ENCODE data around the gene SLC35A1.

Gene SLC35A1

DNA sequence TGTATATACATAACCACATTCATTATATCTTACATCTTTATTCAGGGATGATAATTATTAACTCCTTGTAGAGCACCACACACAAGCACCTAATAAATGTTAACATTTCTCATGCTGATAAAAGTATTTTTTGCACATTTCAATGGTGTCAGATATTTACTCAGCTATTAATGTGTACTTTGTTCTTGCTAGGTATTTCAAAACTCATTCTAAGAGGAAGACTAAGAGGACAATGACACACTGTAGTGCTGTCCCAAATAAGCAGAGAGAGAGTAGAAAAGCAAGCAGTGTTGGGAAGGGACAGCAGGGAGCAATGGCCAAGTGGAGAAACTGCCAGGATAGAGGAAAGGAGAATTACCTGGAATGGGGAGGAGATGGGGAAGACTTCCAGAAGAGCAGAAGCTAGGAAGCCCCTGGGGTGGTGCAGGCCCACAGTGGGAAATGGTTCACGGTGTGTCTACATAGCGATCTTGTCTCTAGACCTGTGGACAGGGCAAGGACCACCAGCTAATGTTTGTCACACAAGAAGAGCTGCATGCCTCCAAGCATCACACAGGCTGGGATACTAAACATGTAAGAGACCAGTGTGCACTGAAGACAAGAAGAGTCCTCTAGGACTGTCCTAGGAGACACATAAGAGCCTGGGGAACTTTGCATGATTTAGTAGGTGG lies 61.7 kb downstream of the SLC35A1 start:
- DNase-seq = no peak

DNA sequence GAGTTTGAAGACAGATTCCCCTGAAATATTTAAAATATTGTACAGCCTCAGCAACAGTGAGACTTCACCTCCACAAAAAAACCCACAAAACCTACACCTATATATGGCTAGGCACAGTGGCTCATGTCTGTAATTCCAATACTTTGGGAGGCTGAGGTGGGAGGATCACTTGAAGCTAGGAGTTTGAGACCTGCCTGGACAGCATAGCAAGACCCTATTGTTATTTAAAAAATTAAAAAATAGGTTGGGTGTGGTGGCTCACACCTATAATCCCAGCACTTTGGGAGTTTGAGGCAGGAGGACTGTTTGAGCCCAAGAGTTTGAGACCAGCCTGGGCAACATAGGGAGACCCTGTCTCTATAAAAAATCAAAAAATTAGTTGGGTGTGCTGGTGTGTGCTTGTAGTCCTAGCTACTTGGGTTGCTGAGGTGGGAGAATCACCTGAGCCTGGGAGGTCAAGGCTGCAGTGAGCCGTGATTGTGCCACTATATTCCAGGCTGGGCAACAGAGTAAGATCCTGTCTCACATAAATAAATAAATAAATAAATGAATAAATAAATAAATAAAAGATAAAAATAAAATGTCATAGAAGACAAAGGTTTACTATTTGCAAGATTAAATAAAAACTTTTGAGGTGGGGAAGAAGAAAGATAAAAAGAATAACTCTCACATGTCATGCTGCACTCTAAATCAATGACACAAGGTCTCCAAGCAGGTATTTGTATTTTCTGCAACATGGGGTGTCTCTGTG lies 65.9 kb downstream of the SLC35A1 start:
- DNase-seq = no peak

DNA sequence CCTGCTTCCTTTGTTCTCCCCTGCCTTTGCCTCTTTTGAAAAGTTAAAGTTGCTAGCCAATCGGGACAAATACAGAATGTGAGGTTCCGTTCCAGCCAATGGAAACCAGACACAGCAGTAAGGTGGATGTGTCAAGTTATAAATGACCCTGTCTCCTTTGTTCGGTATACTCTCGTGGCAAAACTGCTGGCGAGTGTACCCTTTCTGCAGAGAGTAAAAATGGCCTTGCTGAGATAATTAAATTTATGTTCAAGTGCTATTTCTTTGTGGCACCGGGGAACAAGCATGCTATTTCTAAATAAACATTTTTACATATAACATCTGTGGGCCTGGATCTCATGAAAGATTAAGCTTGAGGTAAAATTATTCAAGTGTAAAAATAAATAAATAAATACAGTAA lies 66.8 kb downstream of the SLC35A1 start:
- no peak for DNase-seq

DNA sequence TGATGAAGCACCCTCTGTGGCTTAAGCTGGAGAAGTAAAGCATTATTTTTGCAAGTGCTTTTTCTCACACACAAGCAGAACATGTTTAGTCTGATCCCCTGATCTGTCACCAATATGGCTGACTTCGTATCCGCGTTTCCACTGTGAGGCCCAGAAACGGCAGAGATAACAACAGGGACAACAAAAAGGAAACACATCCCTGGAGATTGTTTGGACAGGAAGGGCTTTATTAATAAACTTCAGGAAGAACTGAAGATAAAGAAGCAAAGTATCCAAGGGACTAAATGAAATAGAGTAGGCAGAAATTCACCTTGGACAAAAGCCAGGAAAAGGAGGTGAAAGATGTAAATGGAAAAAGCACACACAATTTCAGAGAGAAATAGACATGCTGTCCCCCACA lies 67.8 kb downstream of the SLC35A1 start:
- DNase-seq = no peak

DNA sequence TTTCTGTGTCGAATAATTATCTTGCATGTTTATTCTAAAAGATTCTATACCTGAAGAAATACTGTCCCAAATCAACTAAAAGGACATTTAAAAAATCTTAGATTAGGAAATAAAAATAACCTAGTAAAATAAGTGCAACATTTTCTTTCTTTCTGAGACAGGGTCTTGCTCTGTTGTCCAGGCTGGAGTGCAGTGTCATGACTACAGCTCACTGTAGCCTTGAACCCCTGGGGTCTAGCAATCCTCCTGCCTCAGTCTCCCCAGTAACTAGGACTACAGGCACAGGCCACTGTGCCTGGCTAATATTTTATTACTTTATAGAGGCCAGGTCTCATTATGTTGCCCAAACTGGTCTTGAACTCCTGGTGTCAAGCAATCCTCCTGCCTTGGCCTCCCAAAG lies 68.3 kb downstream of the SLC35A1 start:
- DNase-seq = no peak

DNA sequence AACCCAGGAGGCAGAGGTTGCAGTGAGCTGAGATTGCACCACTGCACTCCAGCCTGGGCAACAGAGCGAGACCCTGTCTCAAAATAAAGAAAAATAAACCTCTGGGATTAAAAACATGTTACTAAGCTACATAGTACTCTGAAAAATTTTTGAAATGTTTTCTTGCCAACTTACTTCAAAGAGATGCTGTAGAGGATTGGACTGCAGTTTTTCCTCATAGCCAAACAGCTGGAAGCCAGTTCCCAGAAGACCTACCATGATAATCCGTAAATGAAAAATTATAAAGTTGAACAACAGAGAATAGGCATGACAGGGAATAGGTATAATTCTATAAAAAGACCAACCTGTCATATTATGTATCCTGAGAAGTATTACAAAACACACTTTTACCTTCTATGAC lies 69.0 kb downstream of the SLC35A1 start:
- DNase-seq = no peak

DNA sequence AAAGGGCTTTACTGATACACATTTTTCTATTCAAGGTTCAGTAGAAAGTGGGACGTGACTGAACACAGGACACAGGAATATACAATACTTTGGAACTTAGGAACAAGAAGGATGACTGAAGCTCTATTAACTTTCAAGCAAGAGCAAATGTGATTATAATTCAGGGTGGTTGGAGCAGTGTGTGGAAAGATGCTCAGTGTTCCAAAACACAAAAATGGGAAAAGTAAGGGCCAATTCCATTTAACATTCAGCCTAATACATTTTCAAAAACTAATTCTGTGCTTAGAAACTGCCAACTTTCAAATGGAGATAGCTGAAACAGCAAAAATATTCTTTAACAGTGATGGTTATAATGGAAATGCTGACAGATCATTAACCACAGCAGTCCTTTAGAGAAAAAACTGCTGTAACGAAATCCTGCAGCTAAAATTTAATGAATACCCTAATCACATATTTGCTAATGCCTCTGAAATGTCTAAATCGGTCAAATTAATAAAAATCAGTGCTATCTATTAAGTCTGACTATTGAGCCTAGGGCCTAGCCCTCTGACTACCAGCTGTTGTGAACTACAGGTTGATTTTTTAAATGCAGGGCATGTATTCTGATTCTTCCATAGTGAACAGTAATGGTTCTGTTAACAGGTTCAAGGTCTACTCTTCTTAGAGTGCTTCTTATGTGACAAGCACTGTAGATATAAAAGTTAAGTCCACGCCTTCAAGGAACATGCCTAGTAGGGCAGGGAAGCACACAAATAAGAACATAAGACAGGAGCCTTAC lies 71.1 kb downstream of the SLC35A1 start:
- no peak for DNase-seq

DNA sequence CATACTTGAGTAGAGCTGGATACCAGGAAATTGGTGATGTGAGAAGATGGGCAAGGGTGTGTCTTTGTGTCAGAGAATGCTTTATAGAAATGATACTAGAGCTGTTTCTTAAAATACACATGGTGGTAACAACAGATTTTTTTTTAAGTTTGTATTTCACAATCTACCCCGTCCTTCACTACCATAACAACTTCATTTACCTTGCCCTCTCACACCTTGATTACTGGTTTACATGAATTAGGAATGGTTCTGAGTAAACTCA lies 71.6 kb downstream of the SLC35A1 start:
- no peak for DNase-seq

DNA sequence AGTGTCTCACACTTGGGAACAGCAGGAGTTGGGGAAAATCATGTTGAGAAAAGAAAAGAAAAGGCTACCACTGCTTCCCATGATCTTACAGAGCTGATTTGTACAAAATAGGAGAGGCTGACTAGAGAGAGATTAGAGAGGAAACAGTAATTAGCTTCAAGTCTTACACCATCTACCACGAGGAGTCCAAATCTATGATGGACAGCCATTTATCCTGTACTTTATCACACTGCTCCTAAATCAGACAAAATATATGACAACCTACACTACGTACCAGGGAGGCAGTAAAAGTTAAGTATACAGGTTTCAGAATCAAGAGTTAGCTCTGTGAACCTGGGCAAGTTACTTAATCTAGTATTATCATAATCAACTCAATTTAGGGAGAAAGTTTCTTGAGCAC lies 79.0 kb downstream of the SLC35A1 start:
- DNase-seq = no peak

DNA sequence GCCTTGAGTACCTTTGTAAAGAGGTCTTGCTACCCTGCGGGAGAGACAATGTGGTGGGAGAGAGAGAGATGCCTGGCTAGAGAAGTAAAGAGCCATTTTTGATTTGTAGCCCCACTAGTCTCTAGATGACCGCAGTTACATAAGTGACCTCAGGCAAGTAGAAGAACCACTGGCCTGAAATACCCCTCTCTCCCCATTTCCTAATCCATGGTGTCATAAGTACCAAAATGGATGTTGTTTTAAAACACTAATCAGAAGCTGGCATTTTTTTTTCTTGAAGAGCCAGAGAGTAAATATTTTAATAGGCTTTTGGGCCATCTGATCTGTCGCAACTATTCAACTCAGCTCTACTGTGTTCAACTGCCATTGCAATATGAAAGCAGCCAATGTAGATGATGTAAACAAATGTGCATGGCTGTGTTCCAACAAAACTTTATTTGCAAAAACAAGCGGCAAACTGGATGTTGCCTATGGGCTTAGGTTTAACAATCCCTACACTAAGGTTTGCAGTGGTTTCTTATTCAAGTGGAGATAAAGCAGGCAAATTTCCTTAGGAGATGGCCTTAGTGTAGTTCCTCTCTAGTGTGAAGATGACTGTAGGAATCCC lies 80.5 kb downstream of the SLC35A1 start:
- DNase-seq = no peak

DNA sequence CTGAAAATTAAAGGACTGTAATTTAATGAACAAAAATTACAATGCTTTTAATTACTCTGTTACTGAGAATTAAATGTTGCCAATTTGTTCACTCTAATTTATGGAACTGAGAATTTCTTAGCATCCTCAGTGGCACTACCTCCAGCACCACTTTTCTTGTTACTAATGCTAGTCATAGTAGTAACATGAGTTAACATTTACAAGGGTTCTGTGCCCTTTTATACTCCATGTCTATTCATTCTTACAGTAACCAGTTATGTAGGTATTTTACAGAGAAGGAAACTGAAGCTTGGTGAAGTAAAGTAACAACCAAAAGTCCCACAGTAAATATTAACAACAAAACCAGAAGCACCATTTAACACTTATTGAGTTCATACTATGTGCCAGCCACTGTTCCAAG lies 82.7 kb downstream of the SLC35A1 start:
- DNase-seq = no peak

DNA sequence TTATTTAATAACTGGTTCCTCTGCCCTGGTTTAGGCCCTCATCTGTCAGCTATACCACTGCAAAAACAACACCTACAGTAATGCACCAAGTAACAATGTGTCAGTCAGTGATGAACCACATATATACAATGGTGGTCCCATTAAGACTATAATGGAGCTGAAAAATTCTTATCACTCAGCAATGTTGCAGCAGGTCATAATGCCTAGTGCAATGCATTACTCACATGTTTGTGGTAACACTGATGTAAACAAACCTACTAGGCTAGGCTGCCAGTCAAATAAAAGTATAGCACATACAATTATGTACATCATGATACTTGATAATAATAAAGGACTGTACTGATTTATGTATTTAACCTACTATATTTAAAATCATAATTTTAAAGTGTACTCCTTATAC lies 85.7 kb downstream of the SLC35A1 start:
- DNase-seq = no peak

DNA sequence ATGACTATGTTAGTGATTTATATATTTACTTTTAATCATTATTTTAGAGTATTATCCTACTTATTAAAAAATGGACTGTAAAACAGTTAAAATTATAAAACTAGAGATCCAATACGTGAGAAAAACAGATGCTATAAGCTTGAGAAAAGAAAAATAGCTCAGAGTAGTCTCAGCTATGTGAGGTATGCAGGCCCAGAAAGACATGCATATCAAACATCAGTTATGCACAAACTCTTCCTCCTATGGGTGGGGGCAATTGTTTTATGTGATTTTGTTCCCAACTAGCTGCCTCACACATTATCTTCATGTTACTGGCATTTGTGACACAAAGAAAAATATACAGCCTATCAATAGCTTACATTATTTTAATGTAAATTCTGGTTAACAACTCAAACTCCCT lies 88.2 kb downstream of the SLC35A1 start:
- DNase-seq = no peak

All from T-helper 2 cell (primary cell).